ENCODE data around the gene CHPF. TPM values are rescaled to one million over a fixed set of nuclear protein-coding genes. Genes with fewer than 3 reads are reported as not detected.

The CHPF gene
- total RNA-seq, 1 experiment from 2014 or later: 81.2 TPM

GRCh38 chr2:219570924-219571310, 27.3 kb upstream of the CHPF start:
- Mint-ChIP-seq H3K27ac (ENCODE audit: low read depth, unreplicated experiment) (no peak overlapping the region), H3K27me3 (ENCODE audit: insufficient read depth, unreplicated experiment) (no peaks in the 10 kb centered on the region), H3K4me3 (ENCODE audit: unreplicated experiment) (peak overlapping the region; percentile 49), H3K4me1 (ENCODE audit: insufficient read depth, unreplicated experiment) (peaks cover 7% of the 10 kb centered on the region), H3K9me3 (ENCODE audit: unreplicated experiment) (no peaks in the 10 kb centered on the region), H3K36me3 (ENCODE audit: insufficient read depth, unreplicated experiment) (peaks cover 19% of the 10 kb centered on the region)
- no peak for DNase-seq (ENCODE audit: unreplicated experiment)
- no peak for TF ChIP-seq CTCF (IDR thresholded peaks at IDR 0.05; ENCODE audit: unreplicated experiment)
- ChIA-PET POLR2A (interaction anchor here (0.5 to 2.8 kb wide), 10 partner anchors 14 to 118 kb away, joined by 3 to 49 read pairs (median 6); partner anchors contain the start of genes CHPF, GMPPA, STK11IP and TMEM198), CTCF (interaction anchor here (0.6 to 2.3 kb wide), 5 partner anchors 10 to 167 kb away, joined by 3 to 23 read pairs (median 4); no protein-coding TSS in a partner anchor)
- BruUV-seq (replicated peaks): no TSS peak
- intact Hi-C loops (cut with micrococcal nuclease): loop anchor here (1.0 kb wide), 1 partner anchor 118 kb away; no protein-coding TSS in a partner anchor

- H3K9me3 Mint-ChIP-seq (ENCODE audit: unreplicated experiment): no peaks in the 10 kb centered on the region
- peaks cover 7% of the 10 kb centered on the region for H3K4me1 Mint-ChIP-seq (ENCODE audit: insufficient read depth, unreplicated experiment)
- no peaks in the 10 kb centered on the region for H3K27me3 Mint-ChIP-seq (ENCODE audit: insufficient read depth, unreplicated experiment)
- ChIA-PET CTCF (interaction anchor here (0.6 to 2.3 kb wide), 5 partner anchors 10 to 166 kb away, joined by 3 to 23 read pairs (median 4); no protein-coding TSS in a partner anchor), POLR2A (interaction anchor here (0.5 to 2.8 kb wide), 8 partner anchors 13 to 118 kb away, joined by 3 to 49 read pairs (median 7); partner anchors contain the start of genes CHPF, GMPPA, STK11IP and TMEM198)
- BruUV-seq (replicated peaks): no TSS peak
- DNase-seq (ENCODE audit: unreplicated experiment): peak; percentile 40
- H3K4me3 Mint-ChIP-seq (ENCODE audit: unreplicated experiment): peak overlapping the region; percentile 49
- intact Hi-C loops (cut with micrococcal nuclease): loop anchor here (1.0 kb wide), 1 partner anchor 119 kb away; no protein-coding TSS in a partner anchor
- no peak overlapping the region for H3K27ac Mint-ChIP-seq (ENCODE audit: low read depth, unreplicated experiment)
- peaks cover 19% of the 10 kb centered on the region for H3K36me3 Mint-ChIP-seq (ENCODE audit: insufficient read depth, unreplicated experiment)
- no peak for TF ChIP-seq CTCF (IDR thresholded peaks at IDR 0.05; ENCODE audit: unreplicated experiment)
Measured at GRCh38 chr2:219570194-219570923, 26.8 kb upstream of the CHPF start.

GRCh38 chr2:219569635-219570034, 26.0 kb upstream of the CHPF start:
- H3K4me1 Mint-ChIP-seq (ENCODE audit: insufficient read depth, unreplicated experiment): peaks cover 7% of the 10 kb centered on the region
- no peak for DNase-seq (ENCODE audit: unreplicated experiment)
- no peak for TF ChIP-seq CTCF (IDR thresholded peaks at IDR 0.05; ENCODE audit: unreplicated experiment)
- BruUV-seq (replicated peaks): no TSS peak
- POLR2A ChIA-PET: interaction anchor here (1.1 kb wide), 1 partner anchor 28 kb away, joined by 4 read pairs; the partner anchor contains the start of gene STK11IP
- intact Hi-C loops (cut with micrococcal nuclease): loop anchor here (1.0 kb wide), 1 partner anchor 120 kb away; no protein-coding TSS in a partner anchor
- H3K4me3 Mint-ChIP-seq (ENCODE audit: unreplicated experiment): peak overlapping the region; percentile 49
- no peaks in the 10 kb centered on the region for H3K9me3 Mint-ChIP-seq (ENCODE audit: unreplicated experiment)
- CTCF ChIA-PET: interaction anchor here (2.1 kb wide), 1 partner anchor 9 kb away, joined by 15 read pairs; no protein-coding TSS in a partner anchor
- H3K27ac Mint-ChIP-seq (ENCODE audit: low read depth, unreplicated experiment): no peak overlapping the region
- peaks cover 19% of the 10 kb centered on the region for H3K36me3 Mint-ChIP-seq (ENCODE audit: insufficient read depth, unreplicated experiment)
- no peaks in the 10 kb centered on the region for H3K27me3 Mint-ChIP-seq (ENCODE audit: insufficient read depth, unreplicated experiment)

GRCh38 chr2:219569041-219569440, 25.4 kb upstream of the CHPF start:
- no peak for TF ChIP-seq CTCF (IDR thresholded peaks at IDR 0.05; ENCODE audit: unreplicated experiment)
- intact Hi-C loops (cut with micrococcal nuclease): no loop called here
- DNase-seq (ENCODE audit: unreplicated experiment): no peak
- Mint-ChIP-seq H3K9me3 (ENCODE audit: unreplicated experiment) (no peaks in the 10 kb centered on the region), H3K4me1 (ENCODE audit: insufficient read depth, unreplicated experiment) (peaks cover 7% of the 10 kb centered on the region), H3K27ac (ENCODE audit: low read depth, unreplicated experiment) (no peak overlapping the region), H3K36me3 (ENCODE audit: insufficient read depth, unreplicated experiment) (peaks cover 19% of the 10 kb centered on the region), H3K27me3 (ENCODE audit: insufficient read depth, unreplicated experiment) (no peaks in the 10 kb centered on the region), H3K4me3 (ENCODE audit: unreplicated experiment) (peak overlapping the region; percentile 49)
- POLR2A ChIA-PET: interaction anchor here (0.6 to 1.1 kb wide), 3 partner anchors 9 to 76 kb away, joined by 3 to 4 read pairs (median 3); partner anchors contain the start of gene STK11IP
- CTCF ChIA-PET: interaction anchor here (0.6 to 2.1 kb wide), 3 partner anchors 9 to 180 kb away, joined by 3 to 15 read pairs (median 3); no protein-coding TSS in a partner anchor
- no TSS peak for BruUV-seq (replicated peaks)
